ENCODE measurements around the gene FAAP20.
"Not testable (repeated sequence)": the region's sequence is repeated elsewhere in the genome, so short reads cannot be mapped to it uniquely, and the experiment has no call there.

FAAP20 gene

DNA sequence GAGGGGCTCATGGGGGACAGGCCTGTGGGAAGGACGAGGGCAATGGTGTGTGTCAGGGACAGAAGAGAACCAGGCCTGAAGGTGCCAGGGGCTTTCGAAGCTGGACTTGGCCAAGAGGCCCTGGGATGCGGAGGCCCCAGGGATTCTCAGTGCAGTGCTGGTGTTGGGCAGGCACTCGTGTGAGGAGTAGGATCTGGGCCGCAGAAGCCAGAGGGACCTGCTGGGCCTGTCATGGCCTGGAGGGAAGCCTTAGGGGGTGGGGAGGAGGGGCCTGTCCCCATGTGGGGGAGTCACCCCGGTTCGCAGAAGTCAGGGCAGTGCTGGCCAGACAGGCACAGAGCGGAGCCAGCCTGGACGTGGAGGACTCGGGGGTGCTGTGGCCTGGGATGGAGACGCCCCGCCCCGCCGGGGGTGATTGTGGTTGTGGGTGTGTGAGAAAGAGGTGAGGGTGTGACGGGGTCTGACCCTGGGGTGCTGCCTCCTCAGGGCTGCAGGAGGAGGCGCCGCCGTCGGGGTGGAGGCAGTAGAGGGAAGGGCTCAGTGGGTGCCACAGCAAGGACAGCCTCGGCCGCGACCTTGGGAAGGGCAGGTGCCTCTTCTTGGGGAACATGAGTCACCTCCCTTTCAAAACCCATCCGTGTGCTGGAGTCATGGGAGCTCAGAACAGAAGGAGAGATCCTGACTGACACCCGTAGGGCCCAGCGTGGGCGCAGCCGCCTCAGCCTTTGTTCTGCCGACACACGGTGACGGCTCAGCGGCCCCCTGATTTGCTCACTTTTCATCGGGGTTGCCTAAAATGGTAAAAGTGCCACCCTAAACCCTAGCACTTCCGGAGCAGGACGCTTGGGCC lies 33.9 kb downstream of the FAAP20 start:
- no peak for DNase-seq
- H3K27ac Mint-ChIP-seq, result no peak overlapping the region
- no peaks in the 10 kb centered on the region for H3K27me3 Mint-ChIP-seq
- H3K4me3 Mint-ChIP-seq, result no peak overlapping the region
- H3K4me1 Mint-ChIP-seq (ENCODE audit: low read depth), result peaks cover 8% of the 10 kb centered on the region
- no peaks in the 10 kb centered on the region for H3K9me3 Mint-ChIP-seq
- H3K36me3 Mint-ChIP-seq (ENCODE audit: low read depth), result peaks cover 33% of the 10 kb centered on the region

DNA sequence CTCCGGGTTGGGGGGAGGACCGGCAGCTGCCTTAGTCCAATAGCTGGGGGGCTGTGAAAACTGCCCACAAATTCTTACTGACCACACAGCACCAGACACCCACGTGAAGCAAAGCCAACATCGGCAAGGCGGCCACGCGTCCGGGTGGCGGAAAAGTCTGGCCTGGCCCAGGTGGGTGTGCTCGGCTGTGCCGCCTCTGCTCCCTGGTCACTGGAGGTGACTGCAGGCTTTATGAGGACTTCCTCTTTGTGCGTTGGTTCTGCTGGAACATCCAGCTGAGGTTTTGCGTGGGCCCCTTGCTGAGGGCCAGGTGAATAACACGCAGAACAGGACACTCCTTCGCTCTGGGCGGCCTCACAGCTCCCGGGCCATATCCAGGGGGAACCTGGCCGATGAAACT lies 35.4 kb downstream of the FAAP20 start:
- peaks cover 11% of the 10 kb centered on the region for H3K4me1 Mint-ChIP-seq (ENCODE audit: low read depth)
- H3K4me3 Mint-ChIP-seq, result no peak overlapping the region
- no peaks in the 10 kb centered on the region for H3K27me3 Mint-ChIP-seq
- H3K9me3 Mint-ChIP-seq, result peaks cover 6% of the 10 kb centered on the region
- peaks cover 36% of the 10 kb centered on the region for H3K36me3 Mint-ChIP-seq (ENCODE audit: low read depth)
- no peak overlapping the region for H3K27ac Mint-ChIP-seq
- DNase-seq, result no peak

DNA sequence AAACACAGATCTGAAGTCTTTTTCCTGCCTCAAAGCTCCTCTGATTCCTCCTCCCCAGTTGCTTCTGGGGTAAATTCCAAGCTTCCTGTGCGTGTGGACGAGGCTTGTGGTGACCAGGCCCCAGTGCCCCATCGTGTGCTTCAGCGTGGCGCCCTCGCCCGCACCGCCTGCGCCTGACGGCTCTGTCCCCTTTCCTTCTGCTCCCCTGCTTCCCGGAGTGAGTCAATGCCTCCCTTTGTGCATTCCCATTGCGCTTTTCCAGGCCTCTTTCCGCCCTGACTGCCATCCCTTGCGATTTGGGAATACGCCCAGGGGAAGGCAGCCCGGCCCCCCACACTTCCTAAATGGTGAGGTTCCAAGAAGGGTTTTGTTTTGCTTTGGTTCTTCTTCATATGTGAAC lies 36.3 kb downstream of the FAAP20 start:
- H3K9me3 Mint-ChIP-seq, result peaks cover 6% of the 10 kb centered on the region
- peaks cover 32% of the 10 kb centered on the region for H3K36me3 Mint-ChIP-seq (ENCODE audit: low read depth)
- no peak overlapping the region for H3K27ac Mint-ChIP-seq
- H3K4me3 Mint-ChIP-seq, result no peak overlapping the region
- no peak for DNase-seq
- H3K4me1 Mint-ChIP-seq (ENCODE audit: low read depth), result peaks cover 15% of the 10 kb centered on the region
- H3K27me3 Mint-ChIP-seq, result no peaks in the 10 kb centered on the region

DNA sequence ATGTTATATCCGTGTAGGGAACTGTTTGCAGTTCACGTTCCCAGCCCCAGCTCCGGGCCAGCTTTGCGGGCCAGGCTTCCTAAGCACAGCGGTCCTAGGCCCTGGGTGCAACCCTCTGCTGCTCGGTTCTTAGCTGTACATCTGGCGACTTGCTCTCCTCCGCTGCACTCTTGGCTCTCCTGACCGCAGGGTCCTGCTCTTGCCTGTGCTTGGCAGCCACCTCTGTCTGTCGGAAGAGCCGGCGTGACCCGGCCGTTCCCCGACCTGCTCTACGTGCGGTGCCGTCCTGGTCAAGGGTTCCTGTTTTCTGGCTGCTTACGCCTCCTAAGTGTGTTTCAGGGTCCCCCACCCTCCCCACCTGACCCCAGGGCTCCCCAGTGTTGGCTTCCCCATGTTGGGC lies 36.7 kb downstream of the FAAP20 start:
- Mint-ChIP-seq H3K27me3 (no peaks in the 10 kb centered on the region), H3K9me3 (peaks cover 6% of the 10 kb centered on the region), H3K36me3 (ENCODE audit: low read depth) (peaks cover 28% of the 10 kb centered on the region), H3K4me3 (no peak overlapping the region), H3K4me1 (ENCODE audit: low read depth) (peaks cover 17% of the 10 kb centered on the region), H3K27ac (no peak overlapping the region)
- no peak for DNase-seq

DNA sequence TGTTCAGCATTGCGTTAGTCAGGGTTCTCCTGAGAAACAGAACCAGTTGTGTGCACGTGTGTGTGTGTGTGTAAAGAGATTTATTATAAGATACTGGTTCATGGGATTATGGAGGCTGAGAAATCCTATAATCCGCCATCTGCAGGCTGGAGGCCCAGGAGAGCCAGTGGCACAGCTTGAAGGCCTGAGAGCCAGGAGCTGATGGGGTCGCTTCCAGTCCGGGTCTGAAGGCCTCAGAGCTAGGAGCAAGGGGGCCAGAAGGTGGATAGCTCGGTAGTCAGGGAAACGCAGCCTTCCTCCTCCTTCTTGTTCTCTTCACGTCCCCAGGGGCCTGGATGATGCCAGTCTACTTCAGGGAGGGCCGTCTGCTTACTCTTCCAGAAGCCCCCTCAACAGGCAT lies 37.7 kb downstream of the FAAP20 start:
- Mint-ChIP-seq H3K4me3 (no peak overlapping the region), H3K36me3 (ENCODE audit: low read depth) (peaks cover 27% of the 10 kb centered on the region), H3K4me1 (ENCODE audit: low read depth) (peaks cover 18% of the 10 kb centered on the region), H3K27me3 (no peaks in the 10 kb centered on the region), H3K9me3 (peaks cover 6% of the 10 kb centered on the region), H3K27ac (no peak overlapping the region)
- no peak for DNase-seq

DNA sequence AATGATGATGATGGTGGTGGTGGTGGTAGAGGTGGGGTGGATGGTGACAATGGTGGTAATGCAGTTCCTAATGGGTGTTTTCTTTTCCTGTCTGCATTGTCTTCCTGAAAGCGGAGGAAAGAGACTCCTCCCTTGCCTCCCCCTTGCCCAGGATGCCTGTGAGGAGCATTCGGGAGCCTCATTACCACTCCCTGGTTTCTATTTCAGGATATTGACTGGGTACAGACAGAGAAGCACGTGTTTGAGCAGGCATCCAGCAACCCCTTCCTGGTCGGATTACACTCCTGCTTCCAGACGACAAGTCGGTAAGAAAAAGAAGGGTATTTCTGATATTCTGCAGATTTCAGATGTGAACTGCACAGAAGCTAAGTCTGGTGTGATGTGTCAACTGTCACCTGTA lies 38.8 kb downstream of the FAAP20 start:
- H3K4me1 Mint-ChIP-seq (ENCODE audit: low read depth), result peaks cover 22% of the 10 kb centered on the region
- no peak overlapping the region for H3K4me3 Mint-ChIP-seq
- H3K27ac Mint-ChIP-seq, result no peak overlapping the region
- H3K9me3 Mint-ChIP-seq, result peaks cover 6% of the 10 kb centered on the region
- no peaks in the 10 kb centered on the region for H3K27me3 Mint-ChIP-seq
- DNase-seq, result no peak
- H3K36me3 Mint-ChIP-seq (ENCODE audit: low read depth), result peaks cover 32% of the 10 kb centered on the region

DNA sequence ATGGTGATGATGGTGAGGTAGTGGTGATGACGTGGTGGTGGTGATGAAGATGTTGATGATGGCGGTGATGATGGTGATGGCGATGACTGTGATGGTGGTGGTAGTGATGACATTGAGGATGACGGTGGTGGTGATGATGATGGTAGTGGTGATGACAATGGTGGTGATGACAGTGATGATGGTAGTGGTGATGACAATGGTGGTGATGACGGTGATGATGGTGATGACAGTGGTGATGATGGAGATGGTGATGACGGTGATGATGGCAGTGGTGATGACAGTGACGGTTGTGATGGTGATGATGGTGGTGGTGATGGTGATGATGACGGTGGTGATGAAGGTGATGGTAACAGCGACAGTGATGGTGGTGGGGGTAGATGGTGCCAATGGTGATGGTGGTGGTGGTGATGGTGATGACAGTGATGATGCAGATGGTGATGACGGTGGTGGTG lies 39.4 kb downstream of the FAAP20 start:
- peaks cover 32% of the 10 kb centered on the region for H3K36me3 Mint-ChIP-seq (ENCODE audit: low read depth)
- H3K27ac Mint-ChIP-seq, result no peak overlapping the region
- DNase-seq, result no peak
- no peaks in the 10 kb centered on the region for H3K27me3 Mint-ChIP-seq
- no peak overlapping the region for H3K4me3 Mint-ChIP-seq
- H3K9me3 Mint-ChIP-seq, result peaks cover 6% of the 10 kb centered on the region
- H3K4me1 Mint-ChIP-seq (ENCODE audit: low read depth), result peaks cover 22% of the 10 kb centered on the region

DNA sequence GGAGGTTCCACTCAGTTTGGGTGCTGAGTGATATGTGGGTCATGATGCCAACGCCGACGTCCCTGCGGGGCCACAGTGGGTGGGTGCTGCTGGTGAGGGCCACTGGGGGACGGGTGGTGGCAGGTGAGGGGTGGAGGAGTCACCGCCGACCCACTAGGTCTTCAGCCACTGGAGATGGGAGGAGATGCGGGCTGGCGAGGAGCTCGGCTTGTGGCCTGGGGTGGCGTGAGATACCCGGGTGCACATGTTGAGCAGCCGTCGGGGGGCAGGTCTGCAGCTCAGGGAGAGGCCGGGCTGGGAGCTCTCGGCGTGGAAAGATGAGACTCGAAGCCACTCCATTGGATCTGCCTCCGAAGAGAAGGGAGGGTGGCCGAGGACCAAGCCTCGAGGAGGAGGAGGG lies 40.5 kb downstream of the FAAP20 start:
- Mint-ChIP-seq H3K27ac (no peak overlapping the region), H3K4me1 (ENCODE audit: low read depth) (peaks cover 22% of the 10 kb centered on the region), H3K4me3 (no peak overlapping the region), H3K36me3 (ENCODE audit: low read depth) (peaks cover 24% of the 10 kb centered on the region), H3K9me3 (peaks cover 6% of the 10 kb centered on the region), H3K27me3 (no peaks in the 10 kb centered on the region)
- no peak for DNase-seq

DNA sequence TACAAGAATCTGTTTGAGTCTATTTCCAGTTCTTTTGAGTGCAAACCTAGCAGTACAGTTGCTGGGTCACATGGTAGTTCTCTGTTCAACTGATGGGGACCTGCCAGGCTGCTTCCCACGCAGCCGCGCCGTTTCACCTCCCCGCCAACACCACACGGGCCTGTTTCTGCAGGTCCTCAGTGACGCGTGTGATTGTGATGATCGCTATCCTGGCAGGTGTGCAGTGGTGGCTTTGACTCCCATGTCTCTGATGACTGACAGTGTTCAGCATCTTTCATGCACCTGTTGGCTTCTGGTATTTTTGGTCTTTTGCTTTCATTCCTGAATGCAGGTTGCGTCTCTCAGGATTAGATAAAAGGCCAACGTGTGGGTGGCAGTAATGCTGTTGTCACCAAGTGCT lies 41.6 kb downstream of the FAAP20 start:
- Mint-ChIP-seq H3K27ac (no peak overlapping the region), H3K4me3 (no peak overlapping the region)

DNA sequence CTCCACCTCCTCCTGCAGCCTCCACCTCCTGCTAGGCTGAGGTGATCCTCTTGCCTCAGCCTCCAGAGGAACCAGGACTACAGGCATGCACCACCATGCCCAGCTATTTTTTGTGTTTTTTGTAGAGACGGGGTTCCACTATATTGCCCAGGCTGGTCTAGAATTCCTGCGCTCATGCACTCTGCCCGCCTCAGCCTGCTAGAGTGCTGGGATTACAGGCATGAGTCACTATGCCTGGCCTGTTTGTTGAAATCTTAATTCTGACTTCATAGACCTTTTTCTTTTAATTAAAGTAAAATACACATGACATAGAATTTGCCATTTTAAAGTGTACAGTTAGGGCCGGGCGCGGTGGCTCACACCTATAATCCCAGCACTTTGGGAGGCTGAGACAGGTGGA lies 42.7 kb downstream of the FAAP20 start:
- Mint-ChIP-seq H3K4me1 (ENCODE audit: low read depth) (peaks cover 22% of the 10 kb centered on the region), H3K27me3 (no peaks in the 10 kb centered on the region), H3K9me3 (peaks cover 6% of the 10 kb centered on the region), H3K27ac (no peak overlapping the region), H3K36me3 (ENCODE audit: low read depth) (peaks cover 18% of the 10 kb centered on the region), H3K4me3 (no peak overlapping the region)
- no peak for DNase-seq

More for the DNA sequence above, 41.6 kb downstream of the FAAP20 start:
- DNase-seq, result peak; percentile 52
- Mint-ChIP-seq H3K36me3 (ENCODE audit: low read depth) (peaks cover 18% of the 10 kb centered on the region), H3K4me1 (ENCODE audit: low read depth) (peaks cover 22% of the 10 kb centered on the region), H3K9me3 (peaks cover 6% of the 10 kb centered on the region), H3K27me3 (no peaks in the 10 kb centered on the region)

DNA sequence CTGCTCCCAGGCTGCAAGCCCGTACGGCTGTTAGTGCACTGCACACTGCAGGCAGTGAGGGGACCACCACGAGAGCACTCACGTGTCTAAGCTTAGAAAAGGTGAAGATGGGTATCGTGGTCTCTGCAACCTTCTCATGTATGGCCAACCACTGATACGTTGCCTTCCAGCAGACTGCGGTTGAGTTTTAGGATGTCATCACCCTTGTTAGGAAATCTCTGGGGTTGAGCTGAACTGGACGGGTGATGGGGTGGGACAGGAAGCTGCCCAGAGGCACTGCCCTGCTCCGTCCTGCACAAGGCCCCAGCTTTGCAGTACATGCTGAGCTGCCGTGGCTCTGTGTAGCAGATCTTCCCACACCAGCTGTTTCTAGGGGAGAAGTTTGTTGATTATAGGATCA lies 43.3 kb downstream of the FAAP20 start:
- H3K27me3 Mint-ChIP-seq, result no peaks in the 10 kb centered on the region
- DNase-seq, result no peak
- peaks cover 16% of the 10 kb centered on the region for H3K36me3 Mint-ChIP-seq (ENCODE audit: low read depth)
- peaks cover 22% of the 10 kb centered on the region for H3K4me1 Mint-ChIP-seq (ENCODE audit: low read depth)
- peaks cover 6% of the 10 kb centered on the region for H3K9me3 Mint-ChIP-seq
- H3K27ac Mint-ChIP-seq, result no peak overlapping the region
- no peak overlapping the region for H3K4me3 Mint-ChIP-seq

DNA sequence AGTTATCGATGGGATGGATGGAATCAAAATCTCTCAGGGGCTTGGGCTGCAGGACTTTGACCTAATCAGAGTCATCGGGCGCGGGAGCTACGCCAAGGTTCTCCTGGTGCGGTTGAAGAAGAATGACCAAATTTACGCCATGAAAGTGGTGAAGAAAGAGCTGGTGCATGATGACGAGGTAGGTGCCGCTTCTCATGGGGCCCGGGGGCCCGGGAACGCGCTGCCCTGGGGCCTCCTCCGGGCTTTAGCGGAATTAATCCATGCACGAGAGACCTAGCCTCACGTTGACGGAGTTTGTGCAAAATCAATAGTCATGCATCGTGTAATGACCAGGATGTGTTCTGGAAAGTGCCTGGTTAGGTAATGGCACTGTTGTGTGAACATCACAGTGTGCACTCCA lies 43.8 kb downstream of the FAAP20 start:
- Mint-ChIP-seq H3K4me1 (ENCODE audit: low read depth) (peaks cover 22% of the 10 kb centered on the region), H3K27me3 (no peaks in the 10 kb centered on the region), H3K4me3 (no peak overlapping the region), H3K9me3 (peaks cover 6% of the 10 kb centered on the region), H3K27ac (no peak overlapping the region), H3K36me3 (ENCODE audit: low read depth) (peaks cover 11% of the 10 kb centered on the region)
- DNase-seq, result no peak

DNA sequence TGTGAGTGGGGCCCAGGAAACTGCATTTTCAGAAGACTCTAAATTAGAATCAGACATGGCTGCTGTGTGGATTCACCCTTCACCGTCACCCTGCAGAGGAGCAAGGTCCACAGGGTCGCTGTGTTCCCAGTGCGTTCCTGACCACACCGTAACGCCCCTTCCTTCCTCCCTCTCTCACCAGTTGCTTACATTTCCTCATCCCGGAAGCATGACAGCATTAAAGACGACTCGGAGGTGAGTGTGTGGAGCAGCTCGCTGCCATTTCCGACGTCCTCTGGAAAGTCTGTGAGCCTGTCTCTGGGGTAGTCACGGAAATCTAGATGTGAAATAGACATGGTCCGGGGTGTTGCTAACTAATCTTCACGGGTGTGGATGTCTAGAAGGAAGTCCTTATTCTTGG lies 45.9 kb downstream of the FAAP20 start:
- no peaks in the 10 kb centered on the region for H3K27me3 Mint-ChIP-seq
- H3K36me3 Mint-ChIP-seq (ENCODE audit: low read depth), result peaks cover 7% of the 10 kb centered on the region
- H3K9me3 Mint-ChIP-seq, result no peaks in the 10 kb centered on the region
- H3K4me3 Mint-ChIP-seq, result no peak overlapping the region
- H3K27ac Mint-ChIP-seq, result no peak overlapping the region
- DNase-seq, result peak; percentile 62
- peaks cover 20% of the 10 kb centered on the region for H3K4me1 Mint-ChIP-seq (ENCODE audit: low read depth)

DNA sequence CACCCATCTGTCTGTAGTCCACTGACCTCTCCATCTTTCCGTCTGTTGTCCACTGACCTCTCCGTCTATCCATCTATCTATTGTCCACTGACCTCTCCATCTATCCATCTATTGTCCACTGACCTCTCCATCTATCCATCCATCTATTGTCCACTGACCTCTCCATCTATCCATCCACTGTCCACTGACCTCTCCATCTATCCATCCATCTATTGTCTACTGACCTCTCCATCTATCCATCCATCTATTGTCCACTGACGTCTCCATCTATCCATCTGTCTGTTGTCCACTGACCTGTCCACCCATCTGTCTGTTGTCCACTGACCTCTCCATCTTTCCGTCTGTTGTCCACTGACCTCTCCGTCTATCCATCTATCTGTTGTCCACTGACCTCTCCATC lies 46.7 kb downstream of the FAAP20 start:
- H3K36me3 Mint-ChIP-seq (ENCODE audit: low read depth); H3K27ac Mint-ChIP-seq; H3K27me3 Mint-ChIP-seq; H3K4me3 Mint-ChIP-seq; DNase-seq; H3K9me3 Mint-ChIP-seq: not testable (repeated sequence)
- peaks cover 12% of the 10 kb centered on the region for H3K4me1 Mint-ChIP-seq (ENCODE audit: low read depth)

DNA sequence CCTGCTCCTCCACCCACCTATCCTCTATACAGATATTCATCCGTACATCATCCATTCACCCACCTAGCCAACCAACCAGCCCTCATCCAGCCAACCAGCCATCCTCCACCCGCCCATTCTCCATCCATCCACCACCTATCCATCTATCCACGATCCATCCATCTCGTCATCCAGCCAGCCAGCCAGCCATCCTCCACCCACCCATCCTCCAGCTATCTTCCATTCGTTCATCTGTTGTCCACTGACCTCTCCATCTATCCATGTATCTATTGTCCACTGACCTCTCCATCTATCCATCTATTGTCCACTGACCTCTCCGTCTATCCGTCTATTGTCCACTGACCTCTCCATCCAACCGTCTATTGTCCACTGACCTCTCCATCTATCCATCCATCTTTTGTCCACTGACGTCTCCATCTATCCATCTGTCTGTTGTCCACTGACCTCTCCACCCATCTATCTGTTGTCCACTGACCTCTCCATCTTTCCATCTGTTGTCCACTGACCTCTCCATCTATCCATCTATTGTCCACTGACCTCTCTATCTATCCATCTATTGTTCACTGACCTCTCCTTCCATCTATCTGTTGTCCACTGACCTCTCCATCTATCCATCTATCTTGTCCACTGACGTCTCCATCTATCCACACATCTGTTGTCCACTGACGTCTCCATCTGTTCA lies 47.6 kb downstream of the FAAP20 start:
- Mint-ChIP-seq H3K9me3 (no peaks in the 10 kb centered on the region), H3K27ac (no peak overlapping the region), H3K36me3 (ENCODE audit: low read depth) (peaks cover 5% of the 10 kb centered on the region), H3K4me3 (no peak overlapping the region), H3K4me1 (ENCODE audit: low read depth) (peaks cover 7% of the 10 kb centered on the region), H3K27me3 (no peaks in the 10 kb centered on the region)
- DNase-seq, result no peak

Data from activated T-cell treated with anti-CD3 and anti-CD28 coated beads, Interleukin-2, amount 50 U/mL, for 24 hours (primary cell).